ENCODE results near the gene ASB18. TPM values are rescaled to one million over a fixed set of nuclear protein-coding genes. Genes with fewer than 3 reads are reported as not detected.

ASB18 gene
- total and polyA plus RNA-seq, 2 of the 4 experiments (the other 2 are of a cell fraction), result not detected

DNA sequence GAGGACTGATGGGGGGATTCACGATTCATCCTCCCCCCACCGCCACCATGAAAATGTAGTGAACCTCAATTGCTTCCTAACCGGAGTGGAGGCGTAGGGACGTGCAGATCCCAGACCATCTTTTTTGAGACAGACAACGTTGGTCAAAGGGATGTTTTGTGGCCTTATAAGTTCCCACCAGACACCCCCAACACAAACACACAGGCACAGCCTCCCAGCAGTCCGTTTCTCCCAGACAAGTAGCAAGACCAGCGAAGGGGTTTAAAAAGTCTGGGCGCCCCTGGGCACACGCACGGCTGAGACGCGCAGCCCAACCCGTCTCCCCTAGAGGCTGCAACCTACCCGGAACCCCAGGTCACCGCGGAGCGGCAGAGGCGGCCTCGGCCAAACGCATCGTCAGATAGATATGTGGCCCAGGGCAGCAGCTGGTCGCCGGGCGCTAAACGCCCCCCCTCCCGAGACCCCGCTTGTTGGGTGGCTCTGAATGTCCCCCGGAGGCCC lies 97.4 kb downstream of the ASB18 start:
- no peaks in the 10 kb centered on the region; the same call in none of the 2 replicates for H4K20me1 ChIP-seq (ENCODE audit: insufficient read depth, low read length)
- no peak overlapping the region for H4K8ac ChIP-seq (ENCODE audit: low read depth in 2 of 2, low read length in 2 of 2)
- TF ChIP-seq MAFK (IDR thresholded peaks at IDR 0.05; ENCODE audit: low read depth, low read length), result no peak
- TF ChIP-seq RAD21 (IDR thresholded peaks at IDR 0.05; ENCODE audit: low read length), result no peak
- TF ChIP-seq MXI1 (IDR thresholded peaks at IDR 0.05; ENCODE audit: borderline replicate concordance, low read depth, low read length), result no peak
- TF ChIP-seq RCOR1 (IDR thresholded peaks at IDR 0.05; ENCODE audit: insufficient replicate concordance, low read length), result no peak
- no peak for TF ChIP-seq CEBPB (IDR thresholded peaks at IDR 0.05; ENCODE audit: low read depth, low read length)
- no peak for TF ChIP-seq CHD1 (IDR thresholded peaks at IDR 0.05; ENCODE audit: low read depth, low read length)
- TF ChIP-seq FOS (IDR thresholded peaks at IDR 0.05; ENCODE audit: low read depth, low read length), result no peak
- no peak for TF ChIP-seq RFX5 (IDR thresholded peaks at IDR 0.05; ENCODE audit: low read depth, low read length)
- no peak for TF ChIP-seq NFE2L2 (IDR thresholded peaks at IDR 0.05; ENCODE audit: low read depth, low read length)
- no peak for TF ChIP-seq CTCF (conservative IDR thresholded peaks at IDR 0.05; ENCODE audit: low read depth, low read length)
- TF ChIP-seq, protein P1, sequence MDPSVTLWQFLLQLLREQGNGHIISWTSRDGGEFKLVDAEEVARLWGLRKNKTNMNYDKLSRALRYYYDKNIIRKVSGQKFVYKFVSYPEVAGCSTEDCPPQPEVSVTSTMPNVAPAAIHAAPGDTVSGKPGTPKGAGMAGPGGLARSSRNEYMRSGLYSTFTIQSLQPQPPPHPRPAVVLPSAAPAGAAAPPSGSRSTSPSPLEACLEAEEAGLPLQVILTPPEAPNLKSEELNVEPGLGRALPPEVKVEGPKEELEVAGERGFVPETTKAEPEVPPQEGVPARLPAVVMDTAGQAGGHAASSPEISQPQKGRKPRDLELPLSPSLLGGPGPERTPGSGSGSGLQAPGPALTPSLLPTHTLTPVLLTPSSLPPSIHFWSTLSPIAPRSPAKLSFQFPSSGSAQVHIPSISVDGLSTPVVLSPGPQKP (IDR thresholded peaks at IDR 0.05; ENCODE audit: borderline replicate concordance, low read depth, low read length), result no peak
- no peak for TF ChIP-seq POLR2A (IDR thresholded peaks at IDR 0.05; ENCODE audit: low read depth, low read length)
- TF ChIP-seq USF2 (IDR thresholded peaks at IDR 0.05; ENCODE audit: low read depth, low read length), result no peak
- TF ChIP-seq MAZ (IDR thresholded peaks at IDR 0.05; ENCODE audit: borderline replicate concordance, low read depth, low read length), result no peak
- TF ChIP-seq BHLHE40 (IDR thresholded peaks at IDR 0.05; ENCODE audit: low read depth, low read length), result no peak
- no peak for TF ChIP-seq SMC3 (IDR thresholded peaks at IDR 0.05; ENCODE audit: low read depth, low read length)
- H2BK120ac ChIP-seq (ENCODE audit: low read depth, low read length), result no peak overlapping the region
- no peak overlapping the region for H3K4ac ChIP-seq (ENCODE audit: low read depth, low read length)
- no peaks in the 10 kb centered on the region; the same call in 1 of the 2 replicates for H3K9me1 ChIP-seq (ENCODE audit: insufficient read depth, low read length)
- H3K56ac ChIP-seq (ENCODE audit: extremely low read depth, insufficient read depth, low read length), result no peak overlapping the region
- peaks cover 17% of the 10 kb centered on the region; the same call in 1 of the 2 replicates for H3K9me3 ChIP-seq (ENCODE audit: control insufficient read depth, insufficient read depth, low read length)
- 8% methylated on average over 19 of the region's 29 CpGs; no CpG with 5 or more reads in 1 of the 2 experiments for WGBS, 2 experiments (ENCODE audit: extremely low coverage in 2 of 2, insufficient read length in 1 of 2)
- peak overlapping the region; percentile 26 for H2AK9ac ChIP-seq (replicated peaks; ENCODE audit: low read depth, low read length, poor library complexity)
- H4K5ac ChIP-seq (ENCODE audit: low read depth, low read length), result no peak overlapping the region
- ChIA-PET CTCF (interaction anchor here (1.3 kb wide), 1 partner anchor 388 kb away, joined by 3 read pairs; no protein-coding TSS in a partner anchor), POLR2A (ENCODE audit: unreplicated experiment) (no interaction called here)
- peaks cover 2% of the 10 kb centered on the region; the same call in 1 of the 2 replicates for H3K4me1 ChIP-seq (ENCODE audit: control insufficient read depth, insufficient read depth, low read length)
- BruUV-seq (replicated peaks), result no TSS peak
- H3K18ac ChIP-seq (ENCODE audit: low read depth, low read length), result no peak overlapping the region
- H2BK15ac ChIP-seq (ENCODE audit: low read depth, low read length), result no peak overlapping the region
- no peaks in the 10 kb centered on the region for H3K79me1 ChIP-seq (ENCODE audit: low read depth in 1 of 2, low read length in 2 of 2)
- ATAC-seq (ENCODE audit: low read depth) (no peak; the same call in 1 of the 2 replicates), DNase-seq (no peak)
- H3K36me3 ChIP-seq (ENCODE audit: control insufficient read depth, insufficient read depth, low read length), result no peaks in the 10 kb centered on the region
- peak overlapping the region; percentile 31; the same call in 1 of the 2 replicates for H3K4me3 ChIP-seq (ENCODE audit: insufficient read depth, low read depth, low read length)
- H3K14ac ChIP-seq (replicated peaks; ENCODE audit: low read depth, low read length), result no peak overlapping the region
- H3K9ac ChIP-seq (ENCODE audit: low read depth, low read length), result no peak overlapping the region
- dilution Hi-C loops (cut with HindIII; ENCODE audit: low sequenced_read_pairs, unreplicated experiment), result no loop called here
- H2BK5ac ChIP-seq (ENCODE audit: low read depth, low read length, poor library complexity, severe bottlenecking), result no peak overlapping the region
- H3K4me2 ChIP-seq (ENCODE audit: low read depth, low read length), result no peak overlapping the region; the same call in 1 of the 2 replicates
- no peak overlapping the region for H3K27ac ChIP-seq (ENCODE audit: insufficient read depth, low read length)
- no peak overlapping the region for H2AK5ac ChIP-seq (ENCODE audit: low read depth, low read length)
- no peak overlapping the region for H2BK20ac ChIP-seq (ENCODE audit: low read depth, low read length)
- intact Hi-C loops (cut with micrococcal nuclease), result no loop called here
- H3K23ac ChIP-seq (ENCODE audit: low read depth, low read length), result no peak overlapping the region; the same call in 1 of the 2 replicates
- peaks cover 99% of the 10 kb centered on the region for H3K27me3 ChIP-seq (ENCODE audit: control insufficient read depth, insufficient read depth, low read length)
- no peak overlapping the region for H4K91ac ChIP-seq (ENCODE audit: insufficient read depth, low read depth, low read length)
- in situ Hi-C loops (cut with MboI; ENCODE audit: low sequenced_read_pairs), result loop anchor here (25.0 kb wide), 1 partner anchor 555 kb away; no protein-coding TSS in a partner anchor
- H2AFZ ChIP-seq (replicated peaks; ENCODE audit: low read length, poor library complexity), result no peak overlapping the region
